Glomerular endothelial cell (primary cell): Measurements from ENCODE around the gene ABCG1. TPM values are rescaled to one million over a fixed set of nuclear protein-coding genes. Genes with fewer than 3 reads are reported as not detected.

Experiments
- DNase-seq: peaks from one replicate; pipeline ENCODE4 v3.0.0-alpha.2; 2011; ENCODE audit warnings: low read depth, low spot score; ENCODE audit errors: extremely low read depth
- total RNA-seq: library from RNA; depleted of rRNA; stranded (reverse); fragments of >200 nt; gene quantifications from 2 replicates; pipeline ENCODE4 v1.2.3, GENCODE V29; 2015

ABCG1 gene
- total RNA-seq, 1 donor from 2014 or later = 66.0 TPM

DNA sequence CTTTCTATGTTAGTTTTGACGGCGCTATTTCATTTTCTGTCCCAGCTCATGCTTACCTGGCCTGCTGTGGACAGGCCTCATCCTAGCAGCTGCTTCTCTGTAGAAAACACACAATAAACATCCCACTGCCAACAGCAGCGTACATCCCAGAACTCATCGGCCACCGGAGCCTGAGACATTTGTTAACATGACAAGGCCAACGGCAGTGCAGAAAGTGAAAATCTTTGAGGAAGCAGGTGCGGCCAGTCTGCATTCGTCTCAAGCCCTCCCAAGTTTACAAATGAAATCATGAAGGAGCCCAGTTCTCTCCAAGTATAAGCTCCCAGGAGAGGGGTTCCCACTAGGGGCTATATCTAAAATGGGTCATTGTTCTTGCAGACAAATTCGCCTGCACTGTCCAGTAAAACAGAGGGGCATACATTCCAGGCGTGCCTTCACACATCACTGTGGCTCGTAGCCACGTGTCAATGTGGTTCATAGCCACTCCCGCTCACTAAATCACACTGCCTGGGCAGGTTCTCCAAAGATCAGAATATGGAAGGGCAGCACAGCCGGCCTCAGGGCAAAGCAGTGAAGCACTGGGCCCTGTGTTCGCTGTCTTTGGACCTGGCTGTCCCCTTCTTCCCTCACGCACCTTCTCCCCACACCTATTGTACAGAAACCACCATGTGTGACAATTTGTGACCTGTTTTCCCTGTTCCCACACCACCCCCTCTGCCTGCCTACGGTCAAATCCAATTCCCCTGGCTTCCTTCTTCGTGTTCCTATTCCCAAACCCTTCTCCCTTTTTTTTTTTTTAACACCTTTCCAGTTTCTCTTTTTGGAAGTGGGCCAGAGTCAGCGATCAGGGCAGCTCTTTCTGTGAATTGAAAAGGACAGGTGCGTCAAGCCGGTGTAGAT is 27.0 kb upstream of the ABCG1 start:
- no peak for DNase-seq

- no peak for DNase-seq
These were observed 25.7 kb upstream of the ABCG1 start for GRCh38 chr21:42193131-42193671.

DNA sequence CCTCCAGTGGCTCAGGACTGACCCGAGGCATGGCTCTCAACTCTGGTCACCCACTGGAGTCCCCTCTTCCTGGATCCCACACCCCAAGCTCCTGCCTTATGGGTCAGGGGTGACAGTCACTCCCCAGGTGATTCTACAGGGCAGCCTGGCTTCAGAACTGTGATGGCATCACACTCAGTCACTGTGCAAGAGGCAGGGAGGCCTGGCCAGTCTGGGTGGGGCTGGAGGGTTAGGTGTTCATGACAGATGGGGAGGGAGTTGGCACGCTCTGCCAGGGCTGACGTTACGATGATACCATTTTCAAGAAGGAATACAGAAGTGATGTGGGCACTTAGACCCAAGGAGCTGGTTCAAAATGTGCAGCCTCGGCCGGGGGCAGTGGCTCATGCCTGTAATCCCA is 25.2 kb upstream of the ABCG1 start:
- no peak for DNase-seq

GRCh38 chr21:42194863-42195262 is 24.1 kb upstream of the ABCG1 start:
- DNase-seq = no peak

GRCh38 chr21:42195378-42196031 is 23.4 kb upstream of the ABCG1 start:
- no peak for DNase-seq

- DNase-seq = no peak
These were observed 19.7 kb upstream of the ABCG1 start for GRCh38 chr21:42198929-42199867.

- DNase-seq = no peak
These were observed 19.0 kb upstream of the ABCG1 start for GRCh38 chr21:42199868-42200463.

GRCh38 chr21:42200906-42201614 is 17.9 kb upstream of the ABCG1 start:
- no peak for DNase-seq

- no peak for DNase-seq
These were observed 17.3 kb upstream of the ABCG1 start for GRCh38 chr21:42201615-42202161.

DNA sequence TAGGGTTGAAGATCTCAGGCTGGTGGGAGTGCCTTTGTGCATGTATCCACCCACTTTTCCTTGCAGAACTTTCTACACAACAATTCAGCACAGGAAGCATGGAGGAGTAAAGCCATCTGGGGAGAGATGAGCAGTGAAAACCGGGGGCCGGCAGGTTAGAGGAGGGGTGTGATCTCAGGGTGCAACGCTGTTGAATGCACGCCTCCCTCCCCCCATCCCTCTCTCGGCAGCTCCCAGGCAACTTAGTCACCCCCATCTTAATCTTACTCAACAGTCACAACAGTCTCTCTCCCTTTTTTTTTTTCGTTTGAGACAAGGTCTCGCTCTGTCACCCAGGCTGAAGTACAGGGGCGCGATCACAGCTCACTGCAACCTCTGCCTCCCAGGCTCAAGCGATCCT is 16.6 kb upstream of the ABCG1 start:
- DNase-seq = no peak

DNA sequence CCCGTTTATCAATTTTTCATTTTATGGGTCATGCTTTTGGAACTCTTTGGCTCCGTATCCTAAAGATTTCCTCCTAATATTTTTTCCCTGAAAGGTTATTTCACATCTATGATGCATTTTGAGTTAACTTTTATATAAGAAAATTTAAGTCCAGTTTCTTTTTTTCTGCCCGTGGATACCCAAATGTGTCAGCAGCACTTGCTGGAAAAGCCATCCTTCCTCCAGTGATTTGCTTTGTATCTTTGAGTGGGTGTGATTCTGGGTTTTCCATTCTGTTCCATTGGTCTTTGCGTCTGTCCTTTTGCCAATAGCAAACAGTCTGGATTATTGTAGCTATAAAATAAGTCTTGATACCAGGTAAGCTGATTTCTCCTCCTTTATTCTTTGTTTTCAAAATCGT is 15.6 kb upstream of the ABCG1 start:
- no peak for DNase-seq

DNA sequence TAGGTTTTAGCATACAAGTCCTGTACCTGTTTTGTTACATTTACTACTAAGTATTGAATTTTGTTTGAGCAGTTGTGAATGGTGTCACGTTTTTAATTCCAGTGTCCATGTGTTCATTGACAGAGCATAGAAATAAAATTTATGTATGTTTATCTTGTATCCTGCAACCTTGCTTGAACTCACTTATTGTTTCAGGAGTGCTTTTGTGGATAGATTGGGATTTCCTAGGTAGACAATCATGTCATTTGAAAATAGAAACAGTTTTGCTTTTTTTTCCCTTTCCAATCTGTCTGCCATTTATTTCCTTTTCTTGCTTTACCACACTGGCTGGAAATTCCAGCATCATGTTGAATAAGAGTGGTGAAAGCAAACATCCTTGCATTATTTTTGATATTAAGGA is 15.0 kb upstream of the ABCG1 start:
- DNase-seq = no peak

DNA sequence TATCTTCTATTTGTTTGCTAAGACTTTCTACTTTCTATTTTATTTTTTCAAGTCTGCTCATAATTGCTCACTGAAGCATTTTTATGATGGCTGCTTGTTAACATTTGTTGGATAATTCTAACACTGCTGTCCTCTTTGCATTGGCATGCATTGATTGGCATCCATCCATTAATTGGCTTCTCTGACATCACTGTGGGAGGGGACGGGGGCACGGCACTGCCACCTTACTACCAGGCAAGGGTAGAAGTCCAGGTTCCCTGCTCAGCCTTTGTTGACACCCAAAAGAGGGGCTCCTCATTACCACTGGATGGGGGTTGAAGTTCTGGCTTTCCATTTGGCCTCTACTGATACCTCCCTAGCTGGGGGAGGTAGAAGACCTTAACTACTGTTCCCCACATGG is 11.5 kb upstream of the ABCG1 start:
- no peak for DNase-seq

GRCh38 chr21:42208036-42208435 is 10.9 kb upstream of the ABCG1 start:
- no peak for DNase-seq

DNA sequence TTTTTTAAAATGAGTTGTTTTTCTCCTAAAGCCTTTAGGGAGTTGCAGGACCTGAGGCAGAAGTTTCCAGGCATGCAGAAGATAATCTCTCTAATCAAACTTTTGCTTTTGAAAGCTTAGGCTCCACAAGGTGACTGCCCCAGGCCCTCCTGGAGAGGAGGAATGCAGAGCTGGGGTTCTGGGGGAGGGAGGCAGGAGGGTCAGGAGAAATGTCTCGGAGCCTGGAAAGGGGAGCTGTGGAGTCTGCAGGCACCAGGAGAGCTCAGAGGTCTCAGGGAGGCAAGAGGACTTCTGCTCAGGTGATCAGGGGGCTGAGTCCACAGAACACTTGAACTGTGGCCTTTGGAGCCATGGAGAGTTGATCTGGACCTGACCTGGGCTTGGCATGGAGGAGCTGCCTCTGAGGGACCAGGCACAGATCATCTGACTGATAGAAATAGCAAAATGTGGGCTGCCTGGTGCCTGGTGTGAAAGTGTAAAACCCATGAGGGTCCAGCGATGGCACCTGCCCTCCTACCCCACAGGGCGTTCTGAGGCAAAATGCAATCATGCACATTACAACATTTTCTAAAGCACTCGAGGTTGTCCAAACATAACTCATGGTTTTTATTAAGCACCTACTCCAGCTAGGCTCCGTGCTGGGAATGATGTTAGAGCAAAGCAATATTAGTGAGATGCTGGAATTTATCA is 10.0 kb upstream of the ABCG1 start:
- DNase-seq = no peak

GRCh38 chr21:42209801-42210479 is 9.0 kb upstream of the ABCG1 start:
- no peak for DNase-seq

- DNase-seq = no peak
These were observed 6.7 kb upstream of the ABCG1 start for GRCh38 chr21:42212266-42212665.

DNA sequence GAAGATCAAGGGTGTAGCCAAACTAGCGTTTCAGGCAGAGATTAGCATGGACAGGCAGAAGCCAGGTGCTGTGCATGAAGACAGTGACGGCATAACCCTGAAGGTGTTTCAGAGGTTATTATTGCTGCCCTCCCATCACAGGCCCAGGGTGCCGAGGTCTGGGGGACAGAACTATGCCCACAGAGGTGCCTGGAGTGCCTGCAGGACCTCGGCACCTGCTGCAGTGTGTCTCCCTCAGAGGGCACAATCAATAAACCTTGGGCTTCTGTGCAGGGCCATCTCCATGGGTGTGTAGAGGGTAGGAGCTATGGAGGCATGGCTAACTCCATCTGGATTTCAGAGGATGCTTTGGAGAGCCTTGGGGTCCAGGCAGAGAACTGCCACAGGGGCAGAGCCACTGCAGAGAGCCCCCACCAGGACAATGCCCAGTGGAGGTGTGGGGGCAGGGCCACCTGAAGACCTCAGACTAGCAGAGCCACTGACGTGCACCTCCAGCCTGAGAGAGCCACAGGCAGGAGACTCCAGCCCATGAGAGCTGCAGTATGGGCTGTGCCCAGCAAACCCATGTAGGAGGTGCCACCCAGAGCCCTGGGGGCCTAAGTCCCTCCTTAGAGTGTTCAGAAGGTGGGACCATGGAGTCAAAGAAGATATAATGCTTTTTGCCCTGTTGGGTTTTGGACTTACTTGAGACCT is 5.7 kb upstream of the ABCG1 start:
- no peak for DNase-seq
